Cardiac fibroblast (primary cell): Measurements from ENCODE around the gene KCP.

Experiments used
- DNase-seq, 2 donors: peaks; one replicate each; pipeline versions ENCODE4 v3.0.0 to v3.0.0-alpha.2; 2010; ENCODE audit warnings: low read depth in 2 of 2
- H3K4me3 ChIP-seq, 2 donors: replicated peaks in 1 of 2; 1 replicate in 1 of 2; 2 replicates in 1 of 2; pipeline ENCODE4 v1.5.1; 2011; ENCODE audit warnings: low read depth in 2 of 2, low read length in 2 of 2, mild to moderate bottlenecking in 2 of 2, moderate library complexity in 1 of 2
- TF ChIP-seq, protein P1 (sequence below): IDR thresholded peaks from one replicate; pipeline ENCODE4 v1.5.1; 2011; ENCODE audit warnings: low read depth, mild to moderate bottlenecking, low read length, inconsistent platforms

KCP gene

DNA sequence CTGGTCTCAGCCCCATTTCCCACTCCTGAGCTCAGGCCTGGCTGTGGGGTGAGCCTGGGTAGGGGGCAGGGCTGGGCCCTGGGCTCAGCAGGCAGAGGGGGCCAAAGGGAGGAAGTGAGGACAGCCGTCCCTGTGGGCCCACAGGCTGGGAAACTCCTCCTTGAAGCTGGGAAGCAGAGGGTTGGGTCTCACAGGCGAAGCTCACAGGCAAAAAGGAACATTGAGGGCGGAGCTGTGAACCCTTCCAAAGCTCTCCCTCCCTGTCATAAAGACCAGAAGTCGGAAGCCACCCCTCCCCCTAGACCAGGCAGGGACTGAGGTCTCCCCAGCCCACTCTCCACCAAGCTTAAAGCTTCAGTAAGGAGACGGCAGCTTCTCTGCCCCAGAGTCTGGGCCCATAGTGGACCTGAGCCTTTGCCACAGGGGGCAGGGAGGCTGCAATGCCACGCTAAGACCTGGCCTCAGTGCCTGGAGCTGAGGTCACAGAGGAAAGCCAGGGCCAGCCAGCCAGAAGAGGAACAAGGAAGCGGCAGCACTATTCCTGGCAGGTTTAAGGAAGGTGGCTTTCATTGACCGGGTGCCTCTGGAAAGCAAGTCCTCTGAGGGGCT is 1.0 kb upstream of the KCP start:
- peak in 1 of 2 donors; percentile 27 for DNase-seq
- H3K4me3 ChIP-seq = no peak overlapping the region
- TF ChIP-seq, protein P1, sequence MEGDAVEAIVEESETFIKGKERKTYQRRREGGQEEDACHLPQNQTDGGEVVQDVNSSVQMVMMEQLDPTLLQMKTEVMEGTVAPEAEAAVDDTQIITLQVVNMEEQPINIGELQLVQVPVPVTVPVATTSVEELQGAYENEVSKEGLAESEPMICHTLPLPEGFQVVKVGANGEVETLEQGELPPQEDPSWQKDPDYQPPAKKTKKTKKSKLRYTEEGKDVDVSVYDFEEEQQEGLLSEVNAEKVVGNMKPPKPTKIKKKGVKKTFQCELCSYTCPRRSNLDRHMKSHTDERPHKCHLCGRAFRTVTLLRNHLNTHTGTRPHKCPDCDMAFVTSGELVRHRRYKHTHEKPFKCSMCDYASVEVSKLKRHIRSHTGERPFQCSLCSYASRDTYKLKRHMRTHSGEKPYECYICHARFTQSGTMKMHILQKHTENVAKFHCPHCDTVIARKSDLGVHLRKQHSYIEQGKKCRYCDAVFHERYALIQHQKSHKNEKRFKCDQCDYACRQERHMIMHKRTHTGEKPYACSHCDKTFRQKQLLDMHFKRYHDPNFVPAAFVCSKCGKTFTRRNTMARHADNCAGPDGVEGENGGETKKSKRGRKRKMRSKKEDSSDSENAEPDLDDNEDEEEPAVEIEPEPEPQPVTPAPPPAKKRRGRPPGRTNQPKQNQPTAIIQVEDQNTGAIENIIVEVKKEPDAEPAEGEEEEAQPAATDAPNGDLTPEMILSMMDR = no peak

DNA sequence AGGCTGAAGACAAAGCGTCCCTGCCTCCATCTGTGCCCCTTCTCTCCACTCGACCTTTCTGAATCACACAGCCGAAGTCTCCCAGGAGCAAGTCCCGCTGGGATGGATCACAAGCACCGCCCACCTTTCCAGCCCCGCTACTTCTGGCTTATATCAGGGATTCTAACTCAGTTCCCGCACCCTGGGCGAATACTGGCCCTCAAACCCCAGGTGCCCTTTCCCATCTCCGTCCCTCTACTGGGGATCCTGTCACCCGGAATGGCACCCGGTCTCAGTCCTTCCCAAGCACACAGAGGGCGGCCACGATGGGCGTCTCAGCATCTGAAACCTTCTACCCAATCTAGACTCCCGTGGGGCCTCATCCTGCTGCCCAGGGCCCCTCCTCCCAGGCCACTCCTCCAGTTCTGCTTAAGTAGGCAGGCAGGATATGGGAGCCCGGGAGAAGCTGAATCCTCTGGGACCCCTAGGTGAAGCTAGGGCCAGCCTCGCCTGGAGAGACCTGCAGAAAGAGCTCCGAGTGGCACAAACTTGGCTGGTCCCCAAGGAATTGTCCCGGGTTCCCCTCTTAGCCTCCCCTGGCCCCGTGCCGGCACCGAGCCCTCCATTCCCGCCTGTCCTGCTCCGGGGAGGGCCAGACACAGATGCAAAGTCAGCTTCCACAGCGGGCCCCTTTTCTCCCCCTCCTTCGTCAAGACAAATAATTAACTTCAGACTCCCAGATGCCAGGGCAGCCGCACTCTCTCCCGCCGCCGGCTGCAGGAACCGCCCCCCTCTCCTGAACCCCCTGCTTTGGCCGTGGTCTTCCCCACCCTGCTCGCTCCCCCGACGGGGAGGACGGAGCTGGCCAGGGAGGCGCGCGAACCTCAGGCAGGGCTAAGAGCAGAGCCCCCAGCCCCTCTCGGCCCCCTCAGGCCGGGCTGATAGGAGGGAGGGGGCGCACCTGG is 612 bp downstream of the KCP start:
- DNase-seq = peak; percentile 23 to 68

DNA sequence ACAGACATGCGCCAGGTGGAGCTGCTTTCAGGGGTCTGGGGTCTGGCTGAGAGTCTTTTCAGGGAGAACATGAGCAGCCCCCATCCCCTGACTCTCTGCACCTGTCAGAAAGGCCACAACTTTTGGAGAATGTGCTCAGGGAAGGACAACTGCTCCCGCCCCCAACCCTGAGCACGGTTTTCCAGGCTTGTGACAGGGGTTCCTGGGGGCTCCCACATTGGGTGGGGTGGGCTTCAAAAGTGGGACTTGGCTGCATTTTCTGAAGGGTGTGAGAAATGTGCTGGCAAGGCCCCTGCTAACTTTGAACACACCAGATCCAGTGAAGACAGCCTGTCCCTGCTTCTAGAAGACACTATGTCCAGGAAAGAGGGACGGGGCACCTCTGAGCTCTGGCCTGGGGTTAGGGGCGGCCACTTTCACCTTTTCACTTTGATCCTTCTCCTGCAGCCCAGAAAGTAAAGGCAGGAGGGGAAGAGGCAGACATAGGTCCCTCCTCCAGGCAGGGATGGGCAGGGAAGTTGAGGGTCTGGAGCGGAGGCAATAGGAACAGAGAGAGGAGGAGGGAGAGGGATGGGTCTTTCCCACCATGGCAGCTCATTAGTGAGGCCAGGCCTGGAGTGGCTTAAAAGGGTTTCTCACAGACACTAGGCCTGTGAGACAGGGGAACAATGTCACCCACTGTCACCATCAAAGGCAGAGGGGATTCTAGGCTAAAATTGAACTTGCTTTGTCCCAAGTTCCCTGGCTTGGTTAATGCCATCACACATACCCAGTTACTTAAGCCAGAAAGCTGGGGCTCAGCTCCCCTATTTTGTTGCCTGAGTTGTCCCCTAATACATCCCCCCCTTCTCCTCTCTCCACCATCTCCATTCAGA is 1.5 kb downstream of the KCP start:
- peak overlapping the region in 1 of 2 donors; percentile 42 for H3K4me3 ChIP-seq
- TF ChIP-seq, protein P1 = no peak
- DNase-seq = no peak

More for the DNA sequence above, 612 bp downstream of the KCP start:
- H3K4me3 ChIP-seq = peak overlapping the region; percentile 18 to 42
- TF ChIP-seq, protein P1 = no peak

DNA sequence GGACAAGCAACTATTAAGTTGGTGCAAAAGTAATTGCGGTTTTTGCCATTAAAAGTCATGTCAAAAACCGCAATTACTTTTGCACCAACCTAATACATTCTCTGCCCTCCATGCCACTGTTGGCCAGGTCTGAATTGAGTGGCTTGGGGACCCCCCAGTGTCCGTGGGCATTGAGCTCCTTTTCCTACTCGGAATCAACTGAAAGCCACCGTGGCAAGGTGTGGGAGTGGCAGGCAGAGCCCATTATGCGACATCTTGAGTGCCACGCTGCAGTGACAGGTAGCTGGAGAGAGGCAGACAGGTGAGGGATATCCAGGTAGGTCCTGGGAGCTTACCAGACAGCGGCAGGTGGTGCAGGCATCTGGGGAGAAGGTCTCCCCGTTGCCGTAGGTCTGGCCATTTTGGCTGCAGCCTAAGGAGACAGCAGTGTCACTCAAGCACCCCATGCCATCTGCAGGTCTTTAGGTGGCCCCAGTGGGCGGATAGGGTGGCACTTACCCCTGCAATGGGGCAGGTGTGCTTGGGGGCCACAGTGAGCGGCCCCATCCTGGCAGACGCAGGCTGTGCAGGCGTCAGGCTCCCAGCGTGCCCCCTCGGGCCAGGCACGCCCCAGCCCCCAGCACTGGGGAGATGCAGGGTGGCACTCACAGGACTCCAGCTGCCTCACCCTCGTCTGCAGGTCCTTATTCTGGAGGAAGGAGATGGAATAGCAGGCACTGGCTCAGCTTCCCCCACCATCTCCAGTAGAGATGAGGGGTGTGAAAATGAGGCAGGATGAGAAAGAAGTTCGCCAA is 3.5 kb downstream of the KCP start:
- no peak for DNase-seq
- TF ChIP-seq, protein P1 = no peak
- H3K4me3 ChIP-seq = no peak overlapping the region

DNA sequence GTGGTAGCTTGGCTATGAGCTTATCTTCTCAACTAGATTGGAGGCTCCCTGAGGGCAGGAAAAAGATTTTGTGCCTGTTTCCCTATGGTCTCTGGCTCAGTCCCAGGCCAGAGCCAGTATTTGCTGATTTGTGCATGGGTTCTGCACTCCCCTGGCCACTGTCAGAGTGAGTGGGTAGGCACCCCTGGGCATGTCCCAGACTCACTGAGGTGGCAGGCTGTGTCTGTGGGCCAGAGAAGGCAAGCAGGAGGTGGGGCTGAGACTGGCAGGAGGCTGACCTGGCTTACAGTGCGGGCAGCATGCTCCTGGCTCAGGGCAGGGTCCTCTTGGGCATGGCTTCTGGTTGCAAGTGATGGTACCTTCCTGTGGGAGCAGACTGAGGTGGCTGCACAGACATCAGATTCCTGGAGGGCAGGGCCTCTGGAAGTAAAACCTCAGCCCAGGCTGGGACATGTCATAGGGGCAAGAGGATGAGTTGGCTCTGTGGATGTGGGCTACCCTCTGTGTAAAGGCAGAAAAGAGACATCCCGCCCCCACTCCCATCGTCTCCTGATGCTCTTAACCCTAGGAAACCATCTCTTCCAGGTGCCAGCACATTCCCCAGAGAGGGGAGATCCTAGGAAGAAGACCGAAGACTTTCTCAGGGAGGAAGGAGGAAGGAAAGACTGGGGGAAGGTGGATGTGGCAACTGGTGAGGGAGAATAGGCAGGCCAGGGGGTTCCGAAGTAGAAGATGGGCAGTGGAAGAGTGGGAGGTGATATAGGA is 4.3 kb downstream of the KCP start:
- TF ChIP-seq, protein P1 = no peak
- H3K4me3 ChIP-seq = no peak overlapping the region
- DNase-seq = no peak
